GM10248 (cell line): Measurements from ENCODE around the gene LRP8.

Source experiments
- CTCF ChIA-PET: fragments of 300-600 bp; sonication (Branson Sonifier 250); formaldehyde crosslinking; extraction: SDS; loops from one replicate; lab custom pipeline; 2021; ENCODE audit warnings: antibody characterized with exemption; lab: Yijun Ruan, JAX
- POLR2A ChIA-PET: fragments of 350-650 bp; sonication (Branson Sonifier 250); formaldehyde crosslinking; extraction: SDS; loops from one replicate; lab custom pipeline; 2020; ENCODE audit warnings: antibody characterized with exemption; lab: Yijun Ruan, JAX
- DNase-seq: peaks from one replicate; pipeline ENCODE4 v3.0.0; 2012; ENCODE audit errors: extremely low spot score
- TF ChIP-seq, protein P1 (sequence below): IDR thresholded peaks from 2 replicates; pipeline ENCODE4 v1.5.1; 2012; ENCODE audit warnings: mild to moderate bottlenecking, low read depth; ENCODE audit errors: extremely low read depth, missing control alignments, control extremely low read depth

The LRP8 gene

GRCh38 chr1:53241828-53242227 is 86.0 kb downstream of the LRP8 start:
- CTCF ChIA-PET, result no interaction called here
- TF ChIP-seq, protein P1, sequence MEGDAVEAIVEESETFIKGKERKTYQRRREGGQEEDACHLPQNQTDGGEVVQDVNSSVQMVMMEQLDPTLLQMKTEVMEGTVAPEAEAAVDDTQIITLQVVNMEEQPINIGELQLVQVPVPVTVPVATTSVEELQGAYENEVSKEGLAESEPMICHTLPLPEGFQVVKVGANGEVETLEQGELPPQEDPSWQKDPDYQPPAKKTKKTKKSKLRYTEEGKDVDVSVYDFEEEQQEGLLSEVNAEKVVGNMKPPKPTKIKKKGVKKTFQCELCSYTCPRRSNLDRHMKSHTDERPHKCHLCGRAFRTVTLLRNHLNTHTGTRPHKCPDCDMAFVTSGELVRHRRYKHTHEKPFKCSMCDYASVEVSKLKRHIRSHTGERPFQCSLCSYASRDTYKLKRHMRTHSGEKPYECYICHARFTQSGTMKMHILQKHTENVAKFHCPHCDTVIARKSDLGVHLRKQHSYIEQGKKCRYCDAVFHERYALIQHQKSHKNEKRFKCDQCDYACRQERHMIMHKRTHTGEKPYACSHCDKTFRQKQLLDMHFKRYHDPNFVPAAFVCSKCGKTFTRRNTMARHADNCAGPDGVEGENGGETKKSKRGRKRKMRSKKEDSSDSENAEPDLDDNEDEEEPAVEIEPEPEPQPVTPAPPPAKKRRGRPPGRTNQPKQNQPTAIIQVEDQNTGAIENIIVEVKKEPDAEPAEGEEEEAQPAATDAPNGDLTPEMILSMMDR, result no peak
- POLR2A ChIA-PET, result no interaction called here
- no peak for DNase-seq

GRCh38 chr1:53238197-53239155 is 89.4 kb downstream of the LRP8 start, which contains the start of gene MAGOH:
Gene MAGOH (minus strand): TSS chr1:53238518. CDS start chr1:53238448, 70 bp downstream.
- ChIA-PET CTCF (no interaction called here), POLR2A (interaction anchor here (0.6 kb wide), 1 partner anchor 27 kb away, joined by 4 read pairs; no protein-coding TSS in a partner anchor)
- TF ChIP-seq, protein P1, result no peak
- peak; percentile 98 for DNase-seq

GRCh38 chr1:53237638-53238037 is 90.2 kb downstream of the LRP8 start:
- TF ChIP-seq, protein P1, result no peak
- DNase-seq, result no peak
- POLR2A ChIA-PET, result interaction anchor here (0.7 kb wide), 1 partner anchor 239 kb away, joined by 5 read pairs; no protein-coding TSS in a partner anchor
- CTCF ChIA-PET, result no interaction called here

- POLR2A ChIA-PET, result interaction anchor here (0.5 kb wide), 1 partner anchor 1324 kb away, joined by 6 read pairs; no protein-coding TSS in a partner anchor
- TF ChIP-seq, protein P1, result no peak
- no peak for DNase-seq
- CTCF ChIA-PET, result no interaction called here
Observed at GRCh38 chr1:53220962-53221286, 106.9 kb downstream of the LRP8 start.

- CTCF ChIA-PET, result no interaction called here
- POLR2A ChIA-PET, result no interaction called here
- TF ChIP-seq, protein P1, result no peak
- DNase-seq, result peak; percentile 94
Observed at GRCh38 chr1:53220171-53220961, 107.5 kb downstream of the LRP8 start, which contains the start of gene CZIB. Gene CZIB (minus strand): TSS chr1:53220634. CDS start chr1:53220575, 59 bp downstream.

GRCh38 chr1:53219711-53220110 is 108.2 kb downstream of the LRP8 start:
- POLR2A ChIA-PET, result no interaction called here
- no peak for DNase-seq
- TF ChIP-seq, protein P1, result no peak
- CTCF ChIA-PET, result interaction anchor here (1.1 kb wide), 1 partner anchor 9 kb away, joined by 3 read pairs; no protein-coding TSS in a partner anchor
